Measurements from ENCODE around the gene DIAPH3. TPM values are rescaled to one million over a fixed set of nuclear protein-coding genes. Genes with fewer than 3 reads are reported as not detected.

The DIAPH3 gene
- polyA plus RNA-seq, 1 donor = 16.9 TPM

DNA sequence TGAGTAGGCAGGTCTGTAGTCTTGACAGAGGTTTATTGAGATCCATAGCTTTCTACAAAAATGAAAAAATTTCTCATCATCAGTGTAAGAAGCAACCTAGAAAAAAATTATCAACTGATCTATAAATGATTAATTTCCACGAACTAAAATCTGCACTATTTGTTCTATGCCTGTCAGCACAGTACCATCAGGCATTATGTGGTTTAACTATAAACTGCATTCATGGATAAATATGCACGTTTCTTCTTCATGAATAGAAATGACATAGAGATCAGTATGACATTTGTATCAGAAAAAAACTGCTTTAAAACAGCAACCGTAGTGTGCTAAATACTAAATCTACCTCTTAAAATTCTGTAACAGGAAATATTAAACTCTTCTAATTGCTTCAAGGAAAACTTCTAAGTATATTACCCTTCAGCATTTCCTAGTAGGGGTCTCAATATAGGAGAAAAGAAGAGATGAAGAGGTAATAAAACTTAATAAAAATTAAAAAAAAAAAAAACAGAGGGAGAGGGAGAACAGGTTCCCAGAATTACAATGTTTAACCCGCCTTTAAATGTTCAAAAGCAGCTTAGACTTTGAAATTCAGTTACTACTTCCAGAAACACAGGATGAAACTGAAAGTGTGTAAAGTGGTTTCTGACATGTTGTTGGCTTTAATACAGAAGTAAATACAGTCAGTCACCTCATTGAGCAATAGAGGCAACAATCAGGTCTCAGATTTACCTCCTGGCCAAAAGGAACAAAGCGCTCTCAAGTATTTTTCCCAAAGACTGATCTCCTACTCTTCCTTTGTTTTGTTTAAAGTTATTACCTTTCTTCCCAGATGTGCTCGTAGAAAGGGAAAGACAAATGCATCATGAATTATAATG lies 144.4 kb downstream of the DIAPH3 start:
- DNase-seq = no peak

DNA sequence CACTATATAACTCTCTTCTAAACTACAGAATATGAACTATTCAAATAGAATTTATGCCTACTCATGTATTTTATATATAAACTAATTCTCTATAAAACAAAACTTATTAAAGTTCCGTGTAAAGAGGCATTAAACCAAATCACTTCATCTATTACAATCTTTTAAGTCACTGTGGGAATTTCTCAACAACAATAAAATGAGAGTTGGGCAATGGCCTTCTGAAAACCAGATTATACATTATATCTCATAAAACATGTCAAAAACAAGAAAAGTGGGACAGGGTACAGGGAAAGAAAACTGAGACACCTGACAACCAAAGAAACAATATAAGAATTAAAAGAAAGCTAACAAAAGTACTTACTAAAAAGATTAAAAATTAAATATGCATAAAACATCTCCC lies 145.2 kb downstream of the DIAPH3 start:
- DNase-seq = no peak

- no peak for DNase-seq
Measured at GRCh38 chr13:60016229-60016628, 147.5 kb downstream of the DIAPH3 start.

DNA sequence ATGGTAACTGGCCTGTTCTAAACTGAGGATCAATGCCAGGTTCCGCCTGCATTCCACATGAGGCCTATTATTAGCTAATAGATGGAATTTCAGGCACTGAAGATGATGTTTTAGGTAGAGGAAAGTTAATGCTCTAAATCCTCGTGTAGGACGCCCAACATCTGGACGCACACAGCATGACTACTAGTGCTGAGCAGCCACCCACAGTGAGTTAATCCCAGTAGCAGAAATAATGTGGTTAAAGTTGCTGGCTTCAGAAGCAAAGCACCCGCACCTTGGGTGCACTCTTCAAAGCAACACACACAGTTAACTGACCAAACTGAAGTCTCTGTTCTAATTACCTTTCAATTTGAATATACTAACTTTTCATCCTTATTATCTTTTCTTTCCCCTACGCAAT lies 150.6 kb downstream of the DIAPH3 start:
- DNase-seq = no peak

DNA sequence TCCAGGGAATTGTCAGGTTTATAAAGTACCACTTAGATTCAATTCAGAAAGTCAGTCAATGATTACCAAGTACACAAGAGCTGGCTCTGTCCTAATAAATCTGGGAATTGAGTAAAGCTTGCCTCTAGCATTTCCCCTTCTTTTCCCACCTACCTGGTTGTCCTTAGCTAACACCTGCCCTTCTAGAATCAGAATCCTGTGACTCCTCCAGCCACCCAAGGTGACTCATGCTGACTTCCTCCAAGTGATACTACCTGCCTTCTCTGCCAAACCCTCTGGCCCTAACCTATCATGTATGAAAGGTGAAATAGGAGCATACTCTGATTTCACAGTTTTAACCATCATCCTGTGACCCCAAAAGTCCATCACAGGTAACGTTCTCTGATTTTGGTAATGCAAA lies 151.2 kb downstream of the DIAPH3 start:
- DNase-seq = no peak

DNA sequence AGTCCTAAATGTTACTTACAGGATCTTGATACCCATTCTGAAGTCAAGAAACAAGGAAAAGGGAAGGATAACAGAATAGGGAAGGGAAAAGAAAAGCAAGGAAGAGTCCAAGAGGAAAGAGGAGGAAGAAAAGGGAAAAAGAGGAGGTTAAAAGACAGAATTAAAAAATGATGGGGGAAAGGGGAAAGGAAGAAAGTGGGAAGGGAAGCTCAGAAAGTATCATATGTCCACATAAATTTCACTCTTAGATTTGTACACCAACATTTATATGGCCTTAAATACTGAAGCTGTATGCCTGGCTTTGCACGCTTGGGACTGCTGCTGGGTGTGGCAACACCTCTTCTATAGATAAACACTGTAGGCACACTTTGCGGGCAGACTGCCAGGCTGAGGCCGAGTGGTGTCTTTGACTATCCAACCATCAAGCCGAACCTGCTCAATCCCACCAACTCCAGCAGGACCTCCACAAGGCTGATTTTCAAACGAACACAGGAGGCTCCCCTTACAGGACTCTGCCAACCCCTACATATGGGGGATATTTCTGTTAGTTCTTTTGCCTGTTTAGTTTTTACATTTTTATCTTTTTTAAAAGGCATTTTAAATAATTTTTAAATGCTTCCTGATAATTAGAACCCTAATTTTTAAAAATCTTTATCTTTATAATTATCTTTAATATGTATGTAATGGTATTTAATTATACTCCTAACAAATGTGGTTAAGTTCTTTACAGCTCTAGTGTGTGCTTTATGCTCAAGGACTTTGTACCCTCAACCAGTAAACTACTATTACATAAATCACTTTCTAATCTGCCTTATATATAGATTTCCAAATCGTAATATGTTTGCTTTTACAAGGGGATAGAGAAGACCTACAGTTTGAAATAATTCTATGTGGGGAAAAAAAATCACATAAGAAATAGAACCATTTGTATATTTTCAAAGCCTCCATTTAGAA lies 154.2 kb downstream of the DIAPH3 start:
- DNase-seq = no peak

DNA sequence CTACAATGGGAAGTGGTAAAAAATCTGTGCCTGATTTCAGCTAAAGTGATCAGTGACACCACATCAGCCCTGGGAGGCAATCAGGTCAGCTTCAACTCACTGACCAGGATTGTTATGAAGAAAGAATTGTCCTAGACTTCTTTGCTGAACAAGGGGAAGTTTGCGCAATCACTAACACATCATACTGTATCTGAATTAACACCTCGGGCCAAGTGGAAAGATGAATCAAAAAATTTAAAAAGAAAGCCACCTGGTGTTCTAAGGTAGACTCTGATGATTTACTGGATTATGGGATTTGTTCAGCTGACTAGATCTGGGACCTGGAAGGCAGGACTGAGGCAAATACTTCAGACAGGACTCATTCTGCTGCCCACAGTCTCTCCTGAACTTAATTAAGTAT lies 161.8 kb downstream of the DIAPH3 start:
- no peak for DNase-seq

DNA sequence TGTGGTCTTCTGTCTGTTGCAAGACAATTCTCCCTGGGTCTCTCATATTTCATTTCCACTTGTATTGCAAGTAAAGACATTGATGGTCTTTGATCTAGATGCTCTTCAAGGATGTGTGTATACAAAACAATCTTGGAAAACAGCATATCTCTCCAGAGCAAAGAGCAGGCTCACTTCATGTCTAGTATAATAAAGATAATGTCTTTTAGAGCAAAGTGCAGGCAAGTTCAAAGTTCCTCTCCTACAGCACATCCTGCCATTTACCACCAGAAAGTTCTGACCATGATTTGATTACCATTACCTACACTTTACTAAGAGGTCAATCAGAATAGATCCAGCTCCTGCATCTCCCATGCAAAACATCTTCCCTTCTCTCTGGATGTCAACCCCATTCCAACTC lies 162.8 kb downstream of the DIAPH3 start:
- DNase-seq = no peak

- DNase-seq = no peak
Measured at GRCh38 chr13:60000081-60000480, 163.6 kb downstream of the DIAPH3 start.

DNA sequence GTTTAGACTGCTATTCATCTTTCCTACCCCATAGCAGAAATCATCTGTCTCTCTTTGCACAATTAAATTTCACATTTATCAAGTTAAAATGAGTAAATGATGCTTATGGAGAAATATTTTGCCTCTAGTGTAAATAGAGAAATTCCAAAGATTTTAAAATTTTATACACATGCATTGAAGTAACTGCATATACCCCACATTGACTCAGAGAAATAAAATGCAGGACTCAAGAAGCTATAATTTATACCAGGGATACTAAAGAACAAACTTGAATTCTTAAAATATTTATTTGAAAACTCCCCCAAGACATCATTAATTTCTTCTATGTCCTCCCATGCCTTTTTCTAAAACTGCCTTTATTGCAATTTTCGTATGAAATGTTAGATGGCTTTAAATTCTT lies 165.8 kb downstream of the DIAPH3 start:
- DNase-seq = no peak

- no peak for DNase-seq
Measured at GRCh38 chr13:59996461-59996980, 167.2 kb downstream of the DIAPH3 start.

GRCh38 chr13:59991395-59991794 lies 172.3 kb downstream of the DIAPH3 start:
- DNase-seq = no peak

- DNase-seq = no peak
Measured at GRCh38 chr13:59982631-59983382, 180.9 kb downstream of the DIAPH3 start.

GRCh38 chr13:59979589-59979988 lies 184.1 kb downstream of the DIAPH3 start:
- no peak for DNase-seq

- DNase-seq = no peak
Measured at GRCh38 chr13:59978862-59979261, 184.9 kb downstream of the DIAPH3 start.

- DNase-seq = no peak
Measured at GRCh38 chr13:59976856-59977255, 186.9 kb downstream of the DIAPH3 start.

DNA sequence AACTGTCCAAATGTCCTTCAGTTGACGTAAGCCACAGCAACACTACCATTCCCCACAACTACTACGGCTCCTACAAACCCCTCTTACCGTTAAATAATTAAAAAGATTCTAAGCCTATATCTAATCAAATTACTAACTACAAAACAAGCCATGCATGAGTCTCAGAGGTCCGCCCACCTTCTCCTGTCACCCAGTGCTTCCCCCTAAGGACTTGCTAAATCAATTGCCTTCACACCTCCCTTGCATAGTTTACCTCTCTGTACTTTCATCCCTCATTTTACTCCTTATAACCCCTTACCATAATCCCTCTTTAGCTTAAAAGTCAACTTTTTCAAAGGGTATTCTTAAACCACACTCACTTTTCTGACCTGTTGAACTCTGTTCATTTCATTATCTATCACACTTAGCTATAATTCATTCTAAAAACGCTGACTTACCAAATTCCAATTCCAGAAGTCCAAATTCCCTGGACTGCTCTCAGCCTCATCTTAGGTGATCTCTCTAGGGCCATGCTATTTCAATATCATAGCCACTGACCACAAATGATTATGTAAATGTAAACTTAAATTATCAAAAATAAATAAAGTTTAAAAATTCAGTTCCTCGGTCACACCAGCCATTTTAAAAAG lies 187.8 kb downstream of the DIAPH3 start:
- no peak for DNase-seq

- no peak for DNase-seq
Measured at GRCh38 chr13:59970847-59971246, 192.9 kb downstream of the DIAPH3 start.

GRCh38 chr13:59963827-59964226 lies 199.9 kb downstream of the DIAPH3 start:
- no peak for DNase-seq

DNA sequence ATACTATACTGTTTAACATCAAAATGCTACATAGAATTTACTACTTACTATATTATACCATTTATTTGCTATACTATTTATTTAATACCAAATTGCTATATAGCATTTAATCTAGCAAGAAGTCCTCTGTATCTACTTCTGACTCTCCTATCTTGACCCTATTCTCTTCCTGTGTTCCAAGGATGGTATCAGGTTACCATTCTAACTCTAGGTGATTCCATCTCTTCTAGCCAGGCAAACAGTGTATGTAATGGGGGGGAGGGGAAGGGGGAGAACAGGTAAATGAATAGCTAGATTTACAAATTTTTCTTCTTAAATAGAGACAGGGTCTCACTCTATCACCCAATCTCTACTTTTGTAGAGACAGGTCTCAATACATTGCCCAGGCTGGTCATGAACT lies 200.3 kb downstream of the DIAPH3 start:
- DNase-seq = no peak

DNA sequence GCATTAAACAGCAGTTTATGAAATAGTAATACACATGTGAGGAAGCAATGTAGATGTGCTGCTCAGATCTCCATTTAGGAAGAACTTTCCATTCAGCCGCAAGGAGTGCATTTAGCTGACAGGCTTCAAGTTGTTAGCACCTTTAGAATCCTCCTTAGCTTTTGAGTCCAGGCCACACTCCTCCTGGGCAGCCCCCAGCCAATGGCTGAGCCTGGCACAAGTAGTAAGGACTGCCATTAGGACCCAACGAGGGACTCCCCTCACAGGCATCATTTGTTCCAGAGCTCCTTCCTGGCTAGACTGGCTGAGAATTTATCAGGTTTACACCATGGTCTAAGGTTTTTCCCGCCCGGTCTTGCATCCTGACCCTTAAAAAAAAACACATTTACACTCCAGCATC lies 201.4 kb downstream of the DIAPH3 start:
- no peak for DNase-seq

- no peak for DNase-seq
Measured at GRCh38 chr13:59960683-59961082, 203.0 kb downstream of the DIAPH3 start.
